SU-DHL-6 (cell line): ENCODE results near the gene ZNF74.

Source experiments
- H2AFZ ChIP-seq: fragments of 200-600 bp; sonication (generic); 2 replicates; pipeline ENCODE4 v1.6.1; 2014; ENCODE audit warnings: low read depth, mild to moderate bottlenecking, moderate library complexity, mixed read lengths, antibody characterized with exemption, low read length; ENCODE audit not compliant: severe bottlenecking
- H3F3A ChIP-seq: fragments of 200-600 bp; shearing (Covaris generic); 2 replicates; pipeline ENCODE4 v1.6.0; 2016; ENCODE audit warnings: antibody characterized with exemption, mild to moderate bottlenecking; ENCODE audit not compliant: insufficient read depth
- H3K27ac ChIP-seq: fragments of 200-600 bp; sonication (generic); 2 replicates; pipeline ENCODE4 v1.5.1; 2016; ENCODE audit warnings: low read depth, mild to moderate bottlenecking, low read length, moderate library complexity, mixed read lengths
- H3K27me3 ChIP-seq: fragments of 200-600 bp; sonication (generic), shearing (Covaris generic); 2 replicates; pipeline ENCODE4 v1.6.0; 2014; ENCODE audit warnings: mild to moderate bottlenecking, low read length
- H3K36me3 ChIP-seq: fragments of 200-600 bp; sonication (generic); 2 replicates; pipeline ENCODE4 v1.6.1; 2014; ENCODE audit warnings: mild to moderate bottlenecking, low read length, mixed read lengths
- H3K4me2 ChIP-seq: fragments of 300-600, 200-600 bp; shearing (Covaris generic), sonication (generic); 2 replicates; pipeline ENCODE4 v1.6.0; 2014; ENCODE audit warnings: low read length, low read depth, mild to moderate bottlenecking; ENCODE audit not compliant: poor library complexity, severe bottlenecking
- H3K4me3 ChIP-seq: fragments of 200-600 bp; sonication (generic); 2 replicates; pipeline ENCODE4 v1.5.1; 2014; ENCODE audit warnings: antibody characterized with exemption, low read length, mild to moderate bottlenecking, mixed read lengths; ENCODE audit not compliant: insufficient read depth, poor library complexity, severe bottlenecking
- H3K79me2 ChIP-seq: fragments of 200-600 bp; sonication (generic); 2 replicates; pipeline ENCODE4 v1.6.1; 2014; ENCODE audit warnings: mild to moderate bottlenecking, low read length, moderate library complexity; ENCODE audit not compliant: insufficient read depth
- H3K9ac ChIP-seq: fragments of 200-600 bp; sonication (generic); 2 replicates; pipeline ENCODE4 v1.7.0; 2014; ENCODE audit warnings: mild to moderate bottlenecking, low read length
- H3K9me2 ChIP-seq: fragments of 200-600 bp; sonication (generic); replicated peaks from 2 replicates; pipeline ENCODE4 v1.6.1; 2014; ENCODE audit warnings: low read length; ENCODE audit not compliant: insufficient read depth
- H3K9me3 ChIP-seq: fragments of 200-600 bp; sonication (generic); 2 replicates; pipeline ENCODE4 v1.6.1; 2014; ENCODE audit warnings: low read length, mixed read lengths; ENCODE audit not compliant: insufficient read depth
- H4K20me1 ChIP-seq: fragments of 200-600 bp; sonication (generic); 2 replicates; pipeline ENCODE4 v1.6.1; 2014; ENCODE audit warnings: low read depth, mild to moderate bottlenecking, antibody characterized with exemption, low read length, moderate library complexity, mixed read lengths
- CTCF ChIP-seq: fragments of 200-600 bp; sonication (generic); IDR thresholded peaks from one replicate; pipeline ENCODE4 v1.5.1; 2017; ENCODE audit warnings: antibody characterized with exemption, mild to moderate bottlenecking, low read length, moderate library complexity; ENCODE audit not compliant: insufficient read depth, poor library complexity, severe bottlenecking
- EZH2phosphoT487 ChIP-seq: fragments of 200-600 bp; sonication (generic), shearing (Covaris generic); conservative IDR thresholded peaks from 2 replicates; pipeline ENCODE4 v1.6.1; 2018; ENCODE audit warnings: mild to moderate bottlenecking, antibody characterized with exemption, low read length, moderate library complexity, mixed read lengths

ZNF74 gene

DNA sequence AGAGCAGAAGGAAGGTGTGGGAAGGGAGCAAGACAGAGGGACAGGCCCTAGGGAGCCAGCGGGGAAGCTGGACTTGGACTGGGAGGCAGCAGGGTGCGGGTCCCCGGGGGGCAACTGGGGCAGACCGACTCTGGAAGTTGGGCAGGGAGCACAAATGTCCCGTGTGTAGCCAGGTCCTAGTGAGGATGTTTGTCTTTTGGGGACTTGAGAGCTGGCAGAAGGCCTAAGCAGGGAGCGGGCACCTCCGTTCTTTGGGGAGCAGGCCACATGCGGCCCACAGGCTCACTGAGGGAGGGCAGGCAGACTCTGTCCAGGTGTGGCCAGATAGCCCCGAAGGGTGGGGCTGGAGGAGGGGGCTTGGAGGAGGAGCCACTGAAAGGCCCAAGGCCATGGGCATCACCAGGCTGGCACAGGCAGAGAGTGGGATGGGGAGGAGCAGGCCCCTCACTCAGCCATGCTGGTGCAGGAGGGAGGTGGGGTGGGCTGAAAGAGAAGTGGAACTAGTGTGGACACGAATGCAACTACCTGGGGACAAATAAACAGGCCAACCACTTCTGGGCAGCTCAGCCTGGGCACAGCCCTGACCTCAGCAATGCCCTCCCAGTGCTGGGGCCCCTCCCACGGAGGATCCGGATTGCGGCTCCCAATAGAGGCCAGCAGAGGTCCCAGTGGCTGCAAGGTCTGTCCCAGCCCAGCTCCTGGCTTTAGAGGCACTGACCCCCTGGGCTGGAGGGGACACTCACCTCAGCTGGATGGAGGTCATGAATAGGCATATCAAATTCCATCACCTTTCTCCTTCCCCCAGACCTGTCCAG lies 44.9 kb downstream of the ZNF74 start:
- H3K4me3 ChIP-seq, result no peak overlapping the region
- H3K9me2 ChIP-seq, result no peaks in the 10 kb centered on the region
- TF ChIP-seq CTCF, result no peak
- TF ChIP-seq EZH2phosphoT487, result no peak
- H3F3A ChIP-seq, result no peaks in the 10 kb centered on the region
- H3K79me2 ChIP-seq, result no peaks in the 10 kb centered on the region
- H3K9me3 ChIP-seq, result no peaks in the 10 kb centered on the region
- H3K36me3 ChIP-seq, result no peaks in the 10 kb centered on the region
- H2AFZ ChIP-seq, result no peak overlapping the region
- H3K9ac ChIP-seq, result no peak overlapping the region
- no peaks in the 10 kb centered on the region for H4K20me1 ChIP-seq
- H3K27ac ChIP-seq, result no peak overlapping the region
- no peaks in the 10 kb centered on the region for H3K27me3 ChIP-seq
- no peak overlapping the region for H3K4me2 ChIP-seq

DNA sequence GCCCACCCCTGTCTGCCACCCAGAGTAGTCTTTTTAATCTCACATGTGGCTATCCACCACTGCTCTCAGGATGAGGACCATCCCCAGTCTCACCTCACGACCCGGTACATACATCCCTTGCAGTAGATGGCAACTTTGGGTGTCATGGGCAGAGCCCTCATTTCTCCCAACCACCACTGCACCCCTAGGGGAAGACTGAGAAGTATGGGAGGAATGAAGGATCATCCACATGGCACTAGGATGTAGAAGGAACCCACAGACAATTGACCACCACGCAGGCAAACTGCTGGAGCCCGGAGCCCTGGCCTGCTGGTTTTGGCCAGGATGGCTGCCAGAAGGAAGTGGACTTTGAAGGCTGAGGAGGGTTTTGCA lies 45.6 kb downstream of the ZNF74 start:
- H3K27me3 ChIP-seq, result no peaks in the 10 kb centered on the region
- TF ChIP-seq EZH2phosphoT487 (no peak), CTCF (no peak)

DNA sequence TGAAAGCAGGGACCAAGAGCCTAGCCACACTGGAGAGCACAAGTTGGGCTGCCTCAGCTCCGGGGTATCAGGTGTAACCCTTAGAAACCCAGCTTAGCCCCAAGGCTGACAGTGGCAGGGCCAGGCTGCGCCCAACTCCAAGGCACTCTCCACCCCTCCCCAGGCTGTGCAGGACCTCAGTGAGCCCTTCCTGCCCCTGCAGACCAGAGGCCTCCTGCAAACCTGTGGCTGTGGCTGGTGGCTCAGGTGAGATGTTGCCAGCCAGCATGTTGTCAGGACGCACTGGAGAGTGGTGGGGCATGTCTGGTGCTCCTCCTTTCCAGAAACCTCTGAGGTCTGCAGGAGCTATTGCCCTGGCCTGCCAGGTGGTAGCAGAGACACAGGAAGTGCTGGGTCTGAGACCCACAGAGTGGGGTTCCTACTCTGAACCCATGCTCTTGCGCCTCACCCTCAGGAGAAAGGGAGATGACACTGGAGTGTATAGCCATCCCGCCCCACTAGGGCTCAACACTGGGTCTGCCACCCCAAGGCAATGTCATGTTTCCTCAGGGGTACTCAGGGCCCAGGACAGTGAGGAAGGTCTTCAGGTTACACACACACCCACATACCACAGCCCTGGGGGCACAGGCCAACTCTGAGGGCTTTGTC lies 46.1 kb downstream of the ZNF74 start:
- no peak overlapping the region for H3K27ac ChIP-seq
- H2AFZ ChIP-seq, result no peak overlapping the region
- H3K79me2 ChIP-seq, result no peaks in the 10 kb centered on the region
- H3F3A ChIP-seq, result no peaks in the 10 kb centered on the region
- no peak overlapping the region for H3K9ac ChIP-seq
- H4K20me1 ChIP-seq, result no peaks in the 10 kb centered on the region
- no peaks in the 10 kb centered on the region for H3K9me2 ChIP-seq
- no peaks in the 10 kb centered on the region for H3K36me3 ChIP-seq
- no peak overlapping the region for H3K4me3 ChIP-seq
- TF ChIP-seq CTCF (no peak), EZH2phosphoT487 (no peak)
- H3K4me2 ChIP-seq, result no peak overlapping the region
- H3K9me3 ChIP-seq, result no peaks in the 10 kb centered on the region
- H3K27me3 ChIP-seq, result no peaks in the 10 kb centered on the region

More for the DNA sequence above, 45.6 kb downstream of the ZNF74 start:
- H3F3A ChIP-seq, result no peaks in the 10 kb centered on the region
- H3K9me2 ChIP-seq, result no peaks in the 10 kb centered on the region
- H3K9me3 ChIP-seq, result no peaks in the 10 kb centered on the region
- no peak overlapping the region for H3K9ac ChIP-seq
- no peak overlapping the region for H3K27ac ChIP-seq
- no peaks in the 10 kb centered on the region for H3K36me3 ChIP-seq
- H3K4me3 ChIP-seq, result no peak overlapping the region
- no peak overlapping the region for H2AFZ ChIP-seq
- H3K4me2 ChIP-seq, result no peak overlapping the region
- no peaks in the 10 kb centered on the region for H4K20me1 ChIP-seq
- no peaks in the 10 kb centered on the region for H3K79me2 ChIP-seq
